Activated gamma-delta T cell (primary cell): ENCODE measurements around the gene SIRPA.

Experiments
- DNase-seq: peaks from one replicate; lab custom pipeline; 2025; lab: John Stamatoyannopoulos, UW

The SIRPA gene

DNA sequence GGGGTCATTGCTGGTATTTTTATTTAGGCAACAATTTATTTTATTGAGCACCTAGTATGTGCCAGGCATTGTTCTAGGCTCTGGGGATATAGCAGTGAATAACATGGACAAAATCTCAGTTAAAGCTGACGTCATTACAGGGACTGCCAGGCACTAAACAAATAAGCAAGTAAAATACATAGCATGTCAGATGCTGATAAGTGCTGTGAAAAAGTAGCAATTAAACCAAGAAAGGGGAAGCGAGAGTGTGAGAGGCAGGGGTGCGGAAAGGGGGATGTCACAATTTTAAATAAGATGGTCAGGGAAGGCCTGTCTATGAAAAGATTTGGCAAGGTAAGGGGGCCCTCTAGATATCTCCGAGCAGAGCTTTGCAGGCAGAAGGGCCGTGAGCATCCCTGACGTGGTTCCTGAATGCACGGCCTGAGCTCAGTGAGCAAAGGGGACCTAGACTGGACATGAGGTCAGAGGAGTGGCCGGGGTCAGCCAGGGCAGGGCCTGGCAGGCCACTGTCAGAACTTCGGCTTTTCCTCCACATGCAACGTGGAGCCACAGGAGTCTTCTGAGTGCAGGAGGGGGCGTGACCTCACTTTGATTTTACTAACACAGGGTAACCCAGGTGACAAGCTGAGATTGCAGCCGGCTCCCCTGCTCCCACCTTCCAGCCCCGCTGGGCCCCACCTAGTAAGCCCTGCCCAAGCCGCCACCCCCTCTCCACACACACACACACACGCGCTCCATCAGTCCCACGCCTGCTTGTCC, 24.2 kb upstream of the SIRPA start:
- DNase-seq: no peak

DNA sequence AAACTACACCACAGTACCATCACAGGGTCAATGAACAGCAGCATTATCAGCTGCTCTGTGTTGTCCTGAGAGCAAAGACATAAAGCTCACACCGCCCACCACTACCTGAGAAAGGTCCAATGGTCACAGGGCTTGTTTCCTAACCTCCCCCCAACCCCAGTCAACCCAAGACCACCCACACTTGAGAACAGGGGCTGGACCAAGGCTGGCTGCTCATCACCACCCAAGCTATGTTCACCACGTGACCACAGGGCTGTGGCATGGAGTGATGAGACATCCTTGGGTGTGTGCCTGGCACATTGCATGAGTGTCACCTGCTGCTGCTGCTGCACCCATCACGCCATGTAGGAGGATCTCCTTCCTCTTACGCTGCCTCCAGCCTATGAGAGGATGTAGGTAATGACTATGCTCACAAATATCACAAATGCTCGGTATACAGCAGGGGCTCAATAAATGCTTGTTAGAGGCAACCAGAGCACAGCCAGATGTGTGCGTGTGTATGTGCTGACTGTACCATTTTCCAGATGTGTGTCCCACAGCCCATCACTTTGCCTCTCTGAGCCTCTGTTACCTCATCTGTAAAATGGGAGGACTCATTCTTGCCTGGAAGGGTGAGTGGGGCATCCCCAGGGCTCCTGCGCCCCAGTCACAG, 23.3 kb upstream of the SIRPA start:
- no peak for DNase-seq

DNA sequence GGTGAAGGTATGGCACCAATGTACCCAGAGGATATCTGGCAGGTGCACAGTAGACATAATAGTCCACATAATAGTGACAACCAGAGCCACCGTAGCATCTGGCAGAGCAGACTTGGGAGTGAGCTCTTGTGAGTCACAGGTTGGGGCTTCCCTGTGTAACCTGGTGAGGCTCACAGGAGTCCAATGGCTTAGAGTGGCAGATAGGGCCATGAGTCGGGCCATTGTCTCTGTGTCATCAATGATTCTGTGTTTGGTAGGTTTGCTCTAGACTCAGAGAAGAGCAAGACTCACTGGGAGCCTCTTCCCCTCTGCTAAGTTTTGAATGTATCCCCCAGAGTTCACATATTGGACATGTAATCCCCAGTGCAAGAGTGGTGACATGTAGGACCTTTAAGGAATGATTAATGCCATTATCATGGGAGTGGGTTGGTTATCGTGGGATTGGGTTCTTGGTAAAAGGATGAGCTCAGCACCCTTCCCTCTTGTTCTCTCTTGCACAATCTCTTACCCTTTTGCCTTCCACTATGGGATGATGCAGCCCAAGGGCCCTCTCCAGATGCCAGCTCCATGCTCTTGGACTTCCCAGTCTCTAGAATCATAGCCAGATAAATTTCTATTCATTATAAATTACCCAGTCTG, 22.6 kb upstream of the SIRPA start:
- no peak for DNase-seq

DNA sequence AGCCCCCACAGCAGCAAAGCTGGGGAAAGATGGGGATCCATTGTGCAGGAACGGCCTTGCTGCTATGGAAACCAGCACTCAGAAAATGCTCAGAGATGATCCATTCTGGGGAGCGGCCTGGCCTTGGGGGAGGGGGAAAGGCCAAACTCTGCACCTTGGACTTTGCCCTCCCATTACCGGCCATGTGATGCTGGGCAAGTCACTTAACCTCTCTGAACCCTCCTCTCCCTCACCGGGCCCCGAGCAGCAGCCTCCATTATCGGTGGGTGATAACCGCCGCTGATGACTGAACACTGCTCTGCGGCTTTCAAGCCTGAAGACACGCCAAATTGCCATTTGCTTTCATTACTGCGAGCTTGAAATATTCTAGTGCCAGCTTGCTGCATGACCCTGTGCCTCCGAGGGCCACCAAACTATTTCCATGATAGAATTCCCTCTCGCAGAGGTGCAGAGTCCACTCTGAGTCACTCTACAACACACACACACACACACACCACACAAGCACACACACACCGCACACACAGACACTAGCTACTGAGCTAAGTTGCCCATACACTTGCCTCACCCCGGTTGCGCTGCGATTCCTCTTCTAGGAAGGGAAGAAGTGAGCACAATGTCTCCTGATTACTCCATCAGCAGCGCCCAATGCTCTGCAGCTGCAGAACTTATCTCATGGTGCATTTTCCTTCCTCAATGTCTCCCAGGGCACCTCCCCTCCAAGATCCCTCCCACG, 20.6 kb upstream of the SIRPA start:
- no peak for DNase-seq

DNA sequence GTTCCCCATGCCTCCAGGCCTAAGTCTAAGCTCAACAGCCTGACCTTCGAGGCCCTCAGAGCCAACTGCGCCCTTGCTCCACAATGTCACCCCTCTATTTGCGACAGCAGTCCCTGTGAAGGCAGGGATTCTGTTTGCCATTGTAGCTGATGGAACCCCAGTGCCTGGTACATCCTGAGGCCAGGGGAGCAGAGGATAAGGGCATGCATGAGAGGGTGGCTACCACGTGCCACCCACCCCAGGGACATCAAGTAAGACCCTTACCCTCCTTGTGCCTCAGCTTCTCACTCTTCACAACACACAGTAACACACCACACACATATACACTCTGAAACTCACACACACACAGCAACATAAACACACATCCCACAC, 20.0 kb upstream of the SIRPA start:
- DNase-seq: no peak

DNA sequence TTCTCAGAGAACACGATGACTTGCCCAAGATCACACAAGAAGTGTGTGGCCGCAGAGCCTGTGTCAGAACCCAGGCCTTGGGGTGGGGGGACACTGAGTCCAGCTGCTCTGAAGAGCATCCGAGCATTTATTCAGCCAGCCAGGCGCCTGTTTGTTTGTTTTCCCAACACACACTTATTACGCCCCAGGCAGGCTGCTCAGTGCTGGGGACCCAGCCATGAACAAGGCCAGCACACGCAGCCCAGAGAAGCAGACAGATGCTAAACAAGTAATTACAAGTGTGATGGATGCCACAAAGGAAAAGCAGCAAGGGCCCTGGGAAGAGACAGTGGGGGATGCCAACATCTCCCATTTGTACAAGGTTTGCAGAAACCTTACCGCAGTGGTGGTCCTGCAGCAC, 19.4 kb upstream of the SIRPA start:
- DNase-seq: no peak

DNA sequence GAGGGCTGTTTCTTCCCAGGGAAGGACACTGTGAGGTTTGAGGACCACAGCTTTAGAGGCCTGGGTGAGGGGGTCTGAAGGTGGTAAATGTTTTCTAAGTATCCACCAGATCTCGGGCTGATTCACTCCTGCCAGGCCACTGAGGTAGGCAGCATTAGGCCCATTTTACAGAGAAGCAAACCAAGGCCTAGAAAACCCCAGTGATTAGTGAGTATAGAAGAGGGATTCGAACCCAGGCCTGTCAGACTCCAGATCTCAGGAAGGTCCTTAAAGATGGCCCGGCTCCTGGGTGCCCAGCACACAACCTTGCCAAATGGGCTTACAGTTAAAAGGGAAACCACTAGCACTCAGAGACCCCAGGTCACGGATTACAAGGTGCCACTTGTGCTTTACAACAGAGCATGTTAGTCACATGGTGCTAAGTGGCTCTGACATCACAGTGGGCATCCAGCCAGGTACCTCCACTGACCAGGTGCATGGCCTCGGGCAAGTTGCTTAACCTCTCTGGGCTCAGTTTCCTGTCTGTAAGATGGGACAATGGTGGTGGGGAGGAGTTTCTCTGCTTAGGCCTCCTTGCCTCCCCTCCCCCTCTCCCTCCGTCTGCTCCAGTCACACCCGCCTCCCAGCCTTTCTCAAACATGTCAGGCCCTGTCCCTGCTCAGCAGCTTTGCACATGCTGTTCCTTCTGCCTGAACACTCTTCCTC, 18.8 kb upstream of the SIRPA start:
- DNase-seq: no peak

DNA sequence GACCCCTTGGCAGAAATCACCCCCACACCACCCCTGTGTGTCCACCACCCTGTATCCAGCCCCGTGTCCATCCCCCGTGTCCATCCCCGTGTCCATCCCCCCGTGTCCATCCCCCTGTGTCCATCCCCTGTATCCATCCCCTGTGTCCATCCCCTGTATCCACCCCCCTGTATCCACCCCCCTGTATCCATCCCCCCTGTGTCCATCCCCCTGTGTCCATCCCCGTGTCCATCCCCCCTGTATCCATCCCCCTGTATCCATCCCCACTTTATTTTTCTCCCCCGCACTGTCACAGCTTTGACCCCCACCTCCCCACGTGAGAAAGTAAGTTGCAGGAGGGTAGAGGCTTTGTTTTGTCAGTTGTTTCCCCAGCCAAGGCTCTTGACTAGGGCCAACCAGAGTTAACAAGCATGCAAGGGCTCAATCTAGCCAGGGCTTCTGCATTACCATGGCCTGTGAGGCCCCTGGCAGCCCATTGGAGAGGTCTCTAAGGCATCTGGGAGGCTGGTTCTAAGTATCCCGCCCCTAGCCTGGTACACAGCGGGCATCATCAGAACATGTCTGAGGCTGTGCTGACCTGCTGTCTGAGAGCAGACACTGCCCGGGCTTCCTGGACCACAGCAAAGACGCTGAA, 18.1 kb upstream of the SIRPA start:
- no peak for DNase-seq

DNA sequence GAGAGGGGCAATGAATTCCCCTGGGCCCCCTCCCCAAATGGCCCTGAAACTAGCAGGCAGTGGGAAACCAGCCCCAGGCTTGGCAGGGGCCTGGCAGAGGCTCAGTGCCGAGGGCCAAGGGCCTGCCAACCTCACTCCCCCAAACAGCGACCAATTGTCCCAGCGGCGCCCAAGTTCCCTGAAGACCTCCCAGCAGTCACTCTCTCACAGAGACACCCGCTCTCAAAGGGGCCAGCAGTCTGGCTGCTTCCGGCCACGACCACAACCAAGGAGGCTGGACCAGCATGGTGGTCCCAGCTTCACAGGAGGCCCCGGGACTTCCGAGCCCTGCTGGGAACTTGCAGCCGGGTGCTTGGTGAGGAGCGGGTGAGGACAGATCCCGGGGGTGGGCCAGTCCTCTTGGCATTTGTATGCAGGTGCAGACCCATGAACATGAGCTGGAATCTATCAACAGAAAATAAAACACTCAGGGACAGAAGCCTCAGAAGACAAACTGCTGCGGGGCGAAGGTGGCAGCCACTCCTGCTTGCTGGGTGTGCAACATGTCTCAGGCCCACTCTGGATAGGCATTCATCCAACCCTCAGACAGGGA, 17.5 kb upstream of the SIRPA start:
- no peak for DNase-seq

DNA sequence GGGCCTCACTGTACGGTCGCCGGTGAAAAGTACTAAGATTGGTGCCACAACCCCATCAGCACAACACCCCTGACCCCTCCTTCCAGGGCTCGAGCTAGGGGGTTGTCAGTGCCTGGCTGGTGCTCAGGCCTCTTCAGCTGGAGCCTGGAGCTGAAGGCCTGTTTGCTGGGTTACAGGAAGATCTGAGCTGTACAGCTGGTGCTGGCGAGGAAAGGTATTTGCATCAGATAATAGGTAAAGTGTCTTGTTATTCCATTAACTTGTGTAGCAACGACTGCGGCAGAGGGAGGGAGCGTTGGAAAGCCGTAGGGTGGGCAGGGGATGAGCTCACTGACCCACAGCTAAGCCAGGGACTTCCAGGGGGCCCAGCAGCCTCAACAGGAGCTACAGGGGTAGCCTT, 15.8 kb upstream of the SIRPA start:
- no peak for DNase-seq

DNA sequence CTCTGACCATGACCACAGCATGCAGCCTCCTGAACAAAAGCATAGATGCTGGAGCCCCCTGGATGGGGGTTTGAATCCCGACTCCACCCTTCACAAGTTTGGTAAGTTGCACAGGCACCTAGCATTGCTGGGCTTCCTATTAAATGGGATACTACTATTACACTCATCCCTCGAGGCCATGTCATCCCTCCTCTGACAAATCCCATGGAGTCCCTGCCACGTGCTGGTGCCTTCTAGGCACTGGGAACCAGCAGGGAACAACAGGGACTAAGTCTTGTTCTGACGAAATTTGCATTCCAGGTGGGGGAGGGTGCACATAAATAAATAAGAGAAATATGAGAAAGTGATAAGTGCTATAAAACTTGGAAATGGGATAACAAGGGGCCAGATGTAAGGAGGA, 15.3 kb upstream of the SIRPA start:
- DNase-seq: no peak

DNA sequence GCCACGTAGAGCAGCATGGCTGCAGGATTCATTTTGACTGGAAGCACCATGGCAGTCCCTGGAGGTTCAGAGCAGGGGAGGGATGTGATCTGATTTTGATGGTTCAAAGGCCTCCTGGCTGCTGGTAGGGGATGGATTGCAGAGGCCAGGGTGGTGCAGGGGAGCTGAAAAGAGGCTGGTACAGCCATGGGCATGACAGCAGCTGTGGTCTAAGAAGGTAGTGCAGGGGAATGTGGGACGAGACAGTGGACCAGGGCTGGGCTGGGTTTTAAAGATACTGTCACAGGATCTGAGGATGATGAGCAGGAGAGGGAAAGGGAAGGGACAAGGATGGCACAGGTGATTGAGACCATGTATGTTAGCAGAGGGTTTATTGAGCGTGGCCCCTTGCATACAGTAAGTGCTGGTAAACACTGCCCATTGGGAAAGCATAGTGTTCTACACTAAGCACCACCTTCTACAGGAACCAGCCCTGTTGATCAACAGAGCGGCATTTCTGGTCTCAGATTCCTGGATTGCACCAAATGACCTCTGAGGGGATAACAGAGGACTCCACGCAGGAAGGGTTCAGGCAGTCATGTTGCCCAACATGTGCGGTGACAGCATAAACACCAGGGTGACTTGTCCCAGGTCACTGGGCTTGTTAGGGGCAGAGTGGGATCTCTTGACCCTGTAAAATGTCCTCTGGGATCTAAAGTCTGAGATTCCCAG, 14.5 kb upstream of the SIRPA start:
- DNase-seq: no peak

DNA sequence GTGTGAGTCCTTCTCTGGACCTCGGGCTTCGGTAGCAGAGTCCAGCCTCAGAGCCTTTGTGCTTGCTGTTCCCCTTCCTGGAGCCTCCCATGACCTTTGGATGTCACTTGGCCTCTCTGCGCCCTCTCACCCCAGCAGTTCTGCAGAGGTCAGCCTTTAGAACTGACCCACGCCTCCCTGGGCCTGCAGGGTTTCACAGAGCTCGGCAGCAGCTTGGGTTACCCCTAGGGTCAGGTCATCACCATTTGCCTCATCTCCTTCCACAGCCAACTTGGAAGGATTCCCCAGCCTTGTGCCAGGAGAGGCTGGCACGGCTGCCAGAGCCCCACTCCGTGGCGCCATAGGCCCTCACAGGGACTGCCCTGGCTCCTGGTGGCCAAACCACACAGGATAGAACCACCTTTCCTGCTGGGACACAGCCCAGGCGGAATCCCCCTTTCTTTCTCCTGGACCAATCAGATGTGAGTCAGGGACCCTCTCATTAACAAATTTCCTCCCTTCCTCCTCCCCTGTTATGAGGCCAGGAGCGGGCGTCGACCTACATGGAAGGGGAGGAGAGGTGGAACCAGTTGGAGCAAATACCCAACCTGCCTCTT, 13.9 kb upstream of the SIRPA start:
- DNase-seq: no peak

DNA sequence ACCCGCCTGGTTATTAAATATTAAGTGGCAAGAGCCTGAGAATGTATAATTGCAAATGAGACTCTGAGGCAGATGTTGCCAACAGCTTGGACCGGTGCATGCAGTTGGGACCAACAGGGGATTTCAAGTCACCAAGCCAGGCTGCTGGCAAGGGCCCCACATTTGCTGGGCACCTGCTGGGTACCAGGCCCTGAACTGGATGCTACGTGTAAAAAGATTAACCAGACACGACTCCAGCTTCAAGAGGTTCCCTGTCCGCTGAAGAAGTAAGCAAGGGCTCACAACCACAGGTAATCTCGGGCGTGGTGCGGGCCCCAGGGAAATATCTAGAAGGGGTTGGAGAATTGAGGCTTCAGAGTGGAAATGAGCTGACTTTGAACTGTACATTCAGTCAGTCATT, 13.2 kb upstream of the SIRPA start:
- no peak for DNase-seq

DNA sequence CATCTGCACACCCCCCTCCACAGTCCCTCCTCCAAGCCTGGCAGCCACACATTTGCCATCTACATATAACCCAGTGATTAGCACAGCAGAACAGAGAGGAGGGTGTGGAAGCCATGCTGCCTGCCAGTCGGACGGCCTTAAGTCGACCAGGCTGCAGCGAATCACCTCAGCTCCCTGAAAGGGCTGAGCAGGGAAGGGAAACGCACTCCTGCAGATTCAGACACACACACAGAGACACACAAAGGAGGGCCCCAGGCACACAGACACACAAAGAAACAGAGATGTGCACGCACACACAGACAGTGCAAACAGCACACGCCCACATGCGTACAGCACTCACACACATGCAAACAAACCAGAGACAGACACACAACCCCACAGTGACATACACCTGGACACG, 11.2 kb upstream of the SIRPA start:
- DNase-seq: no peak

DNA sequence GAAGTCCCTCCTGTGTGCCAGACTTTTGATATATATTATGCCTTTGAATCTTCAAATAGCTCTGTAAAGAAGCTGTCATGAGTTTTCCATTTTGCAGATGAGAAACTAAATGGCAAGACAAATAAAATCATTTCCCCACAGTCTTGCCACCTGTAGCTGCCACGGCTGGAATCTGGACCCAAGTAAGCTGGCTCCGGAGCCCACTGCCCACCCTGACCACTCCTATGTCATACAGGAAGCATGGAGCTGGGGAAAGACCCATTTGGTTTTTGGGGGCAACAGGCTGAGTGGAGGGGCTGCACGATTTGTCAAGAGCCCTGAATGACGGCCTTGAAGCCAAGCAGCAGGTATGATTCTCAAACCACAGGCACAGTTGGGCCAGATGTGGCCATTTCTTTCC, 10.0 kb upstream of the SIRPA start:
- DNase-seq: no peak

DNA sequence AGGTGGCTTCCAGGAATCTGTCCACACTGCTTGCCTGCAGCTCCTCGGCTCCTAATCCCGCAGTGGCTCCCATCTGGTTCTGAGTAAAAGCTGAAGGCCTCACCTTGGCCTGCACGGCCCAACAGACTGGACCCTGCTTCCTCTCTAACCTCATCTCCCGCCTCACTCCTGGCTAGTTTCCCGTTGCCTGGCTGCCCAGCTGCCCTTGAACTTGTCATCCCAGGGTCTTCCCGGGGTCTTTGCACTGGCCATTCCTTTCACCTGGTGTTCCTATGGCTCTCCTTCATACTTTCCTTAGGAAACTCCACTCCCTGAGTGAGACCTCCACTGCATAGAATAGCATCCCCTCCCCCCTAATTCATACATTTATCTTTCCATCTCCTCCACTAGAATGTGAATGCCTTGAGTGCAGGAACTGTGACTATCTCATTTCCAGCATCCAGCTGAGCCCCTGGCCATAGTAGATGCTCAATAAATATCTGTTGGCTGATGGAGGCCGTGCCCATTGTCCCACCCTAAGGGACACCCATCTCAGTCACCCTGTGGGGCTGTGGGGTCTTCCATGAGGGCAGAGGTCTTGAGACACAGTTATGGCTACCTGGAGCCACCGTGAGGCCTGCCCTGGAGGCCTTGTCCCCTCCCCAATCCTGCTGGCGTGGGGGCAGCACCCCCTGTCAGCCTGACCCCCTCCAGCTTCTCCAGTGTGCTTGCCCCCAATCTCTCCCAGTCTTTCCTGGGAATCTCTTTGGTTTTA, 9.1 kb upstream of the SIRPA start:
- no peak for DNase-seq

DNA sequence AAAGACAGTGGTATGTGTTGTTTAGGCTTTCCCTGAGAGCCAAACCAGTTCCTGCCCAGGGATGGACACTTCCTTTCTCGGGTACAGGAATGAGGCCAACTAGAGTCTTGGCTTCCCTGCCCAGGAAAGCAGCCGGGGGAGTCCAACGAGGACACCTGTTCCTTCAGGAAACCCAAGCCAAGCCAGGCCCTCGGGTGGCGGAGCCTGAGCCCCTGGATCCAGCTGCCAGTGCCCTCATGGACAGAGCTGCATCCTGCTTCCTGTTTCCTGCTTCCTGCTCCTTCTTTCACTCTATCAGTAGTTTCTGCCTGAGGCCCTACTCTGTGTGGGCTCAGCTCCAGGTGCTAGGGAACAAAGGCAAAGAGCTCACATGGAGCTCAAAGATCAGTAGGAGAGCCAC, 7.9 kb upstream of the SIRPA start:
- no peak for DNase-seq

DNA sequence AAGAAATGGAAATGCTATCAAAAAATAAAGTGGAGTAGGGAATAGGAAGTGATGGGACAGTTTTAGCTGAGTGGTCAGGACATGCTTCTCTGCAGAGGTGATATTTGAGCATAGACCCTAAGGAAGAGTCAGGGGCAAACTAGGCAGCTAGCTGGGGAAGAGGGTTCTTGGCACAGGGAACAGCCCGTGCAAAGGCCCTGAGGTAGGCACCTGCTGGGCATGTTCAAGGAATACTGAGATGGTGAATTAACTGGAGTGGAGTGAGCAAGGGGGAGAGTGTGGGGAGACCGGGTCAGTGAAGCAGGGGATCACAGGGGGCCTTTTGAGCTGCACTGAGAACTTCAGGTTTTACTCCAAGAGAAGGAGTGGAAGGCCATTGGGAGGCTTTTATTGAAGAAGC, 7.5 kb upstream of the SIRPA start:
- DNase-seq: no peak
